Mucosa of rectum (tissue), 2 donors: ENCODE measurements around the gene SCFD2.

ENCODE experiments used
- H3K27ac ChIP-seq, 2 donors: one replicate each; pipeline ENCODE4 v1.7.0; 2013; ENCODE audit warnings: inconsistent platforms in 2 of 2, low read depth in 2 of 2, low read length in 2 of 2
- H3K27me3 ChIP-seq, 2 donors: one replicate each; pipeline ENCODE4 v1.7.0; 2013; ENCODE audit warnings: low read length in 2 of 2; ENCODE audit not compliant: control insufficient read depth in 2 of 2, insufficient read depth in 2 of 2
- H3K36me3 ChIP-seq, 2 donors: one replicate each; pipeline ENCODE4 v1.7.0; 2013; ENCODE audit warnings: low read length in 2 of 2; ENCODE audit not compliant: control insufficient read depth in 2 of 2, insufficient read depth in 2 of 2
- H3K4me1 ChIP-seq, 2 donors: one replicate each; pipeline ENCODE4 v1.7.0; 2013; ENCODE audit warnings: low read length in 2 of 2, mild to moderate bottlenecking in 1 of 2; ENCODE audit not compliant: control insufficient read depth in 2 of 2, insufficient read depth in 2 of 2
- H3K4me3 ChIP-seq, 2 donors: one replicate each; pipeline ENCODE4 v1.7.0; 2013; ENCODE audit warnings: low read length in 2 of 2
- H3K9ac ChIP-seq, 2 donors: one replicate each; pipeline ENCODE4 v1.7.0; 2013; ENCODE audit warnings: low read length in 2 of 2, low read depth in 1 of 2, mild to moderate bottlenecking in 1 of 2
- H3K9me3 ChIP-seq, 2 donors: one replicate each; pipeline ENCODE4 v1.7.0; 2013; ENCODE audit warnings: low read length in 2 of 2; ENCODE audit not compliant: control insufficient read depth in 2 of 2
- donor health status: healthy.
- donor health status: Normal muscosa, but diverticular disease.

SCFD2 gene

DNA sequence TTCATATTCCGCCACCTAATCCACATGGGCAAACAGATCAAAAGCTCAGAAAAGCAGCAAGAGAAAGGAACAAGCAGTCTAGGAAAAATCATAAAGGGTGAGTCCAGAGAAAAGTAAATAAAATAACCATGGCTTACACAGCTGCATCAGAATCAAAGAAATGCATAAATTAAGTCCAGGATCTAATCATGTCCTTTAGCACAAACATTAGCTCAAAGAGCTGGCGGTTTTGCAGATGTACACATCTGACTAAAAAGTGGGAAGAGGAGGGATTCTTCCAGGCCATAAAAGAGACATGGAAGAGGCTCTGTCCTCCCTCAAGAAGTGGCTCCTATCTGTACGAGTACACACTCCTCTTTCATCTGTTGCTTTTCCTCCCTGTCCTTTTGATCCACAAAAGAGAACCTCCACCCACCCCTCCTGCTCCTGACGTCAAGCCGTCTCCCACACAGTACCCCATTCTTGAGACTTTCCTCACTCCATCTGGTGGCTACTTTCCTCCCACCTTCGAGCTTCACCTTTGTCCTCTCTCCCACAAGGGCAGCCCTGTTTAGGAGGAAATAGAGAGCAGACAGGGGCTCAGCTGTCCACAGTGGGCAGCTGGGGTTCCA, 411.2 kb downstream of the SCFD2 start:
- H3K4me1 ChIP-seq: no peaks in the 10 kb centered on the region
- no peaks in the 10 kb centered on the region for H3K36me3 ChIP-seq
- H3K9me3 ChIP-seq: no peaks in the 10 kb centered on the region
- no peaks in the 10 kb centered on the region for H3K27me3 ChIP-seq
- H3K27ac ChIP-seq: no peak overlapping the region
- no peak overlapping the region for H3K9ac ChIP-seq
- no peak overlapping the region for H3K4me3 ChIP-seq

DNA sequence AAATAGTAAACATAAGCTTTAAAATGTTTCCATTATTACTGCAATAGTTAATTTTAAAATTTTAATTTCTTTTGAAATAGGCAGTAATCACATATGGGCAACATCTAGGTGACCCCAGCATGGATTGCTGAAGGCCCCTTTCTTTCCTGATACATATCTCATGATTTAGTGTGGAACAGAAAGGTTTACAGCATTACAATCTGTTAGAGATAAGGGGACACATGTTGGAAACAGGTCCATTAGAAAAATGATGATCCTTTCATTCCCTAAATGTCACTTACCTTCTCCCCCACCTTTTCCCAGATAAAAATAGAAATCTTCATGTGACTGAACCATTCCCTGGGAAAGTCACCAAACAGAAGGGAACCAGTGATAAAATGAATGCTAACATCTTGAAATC, 413.3 kb downstream of the SCFD2 start:
- Histone ChIP-seq H3K9ac (no peak overlapping the region), H3K4me1 (no peaks in the 10 kb centered on the region), H3K27ac (no peak overlapping the region), H3K36me3 (no peaks in the 10 kb centered on the region), H3K27me3 (no peaks in the 10 kb centered on the region), H3K9me3 (no peaks in the 10 kb centered on the region), H3K4me3 (no peak overlapping the region)

DNA sequence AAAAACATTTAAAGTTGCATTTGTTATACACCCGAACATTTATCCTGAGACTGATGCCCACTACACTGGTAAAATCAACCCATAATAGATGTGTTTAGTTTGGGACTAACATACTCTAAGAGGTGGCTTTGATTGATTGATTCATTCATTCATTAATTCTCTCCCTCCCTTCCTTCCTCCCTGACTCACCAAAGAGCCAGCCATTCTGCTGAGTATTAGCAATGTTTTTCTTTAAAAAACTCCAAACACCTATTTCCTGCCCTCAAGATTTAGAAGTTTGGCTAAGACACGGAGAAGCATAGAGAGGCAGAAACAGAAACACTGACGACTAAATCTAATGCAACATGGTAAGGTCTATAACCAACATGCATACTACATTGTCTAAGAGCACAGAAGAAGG, 414.8 kb downstream of the SCFD2 start:
- no peaks in the 10 kb centered on the region for H3K4me1 ChIP-seq
- no peak overlapping the region for H3K4me3 ChIP-seq
- no peak overlapping the region for H3K9ac ChIP-seq
- no peaks in the 10 kb centered on the region for H3K36me3 ChIP-seq
- no peaks in the 10 kb centered on the region for H3K27me3 ChIP-seq
- no peak overlapping the region for H3K27ac ChIP-seq
- no peaks in the 10 kb centered on the region for H3K9me3 ChIP-seq

DNA sequence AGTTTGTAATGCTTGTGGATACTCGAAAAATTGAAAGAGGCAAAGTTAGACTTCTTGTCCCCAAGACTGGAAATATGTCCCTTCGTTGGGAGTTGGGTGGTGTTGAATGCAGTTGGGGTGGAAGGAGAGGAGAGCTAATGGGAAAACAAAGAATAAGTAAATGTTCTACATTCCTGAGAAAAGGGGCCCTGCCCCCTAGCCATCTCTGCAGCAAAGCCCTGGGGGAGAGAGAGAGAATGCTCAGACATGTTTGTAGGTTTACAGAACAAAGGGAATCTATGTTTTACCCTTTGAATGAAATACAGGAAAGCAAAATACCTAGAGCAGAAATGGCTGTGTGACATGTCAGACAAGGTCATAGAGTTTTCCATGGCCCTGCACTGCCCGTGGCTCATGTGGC, 415.6 kb downstream of the SCFD2 start:
- Histone ChIP-seq H3K9me3 (no peaks in the 10 kb centered on the region), H3K9ac (no peak overlapping the region), H3K27ac (no peak overlapping the region), H3K4me3 (no peak overlapping the region), H3K27me3 (no peaks in the 10 kb centered on the region), H3K36me3 (no peaks in the 10 kb centered on the region), H3K4me1 (no peaks in the 10 kb centered on the region)

DNA sequence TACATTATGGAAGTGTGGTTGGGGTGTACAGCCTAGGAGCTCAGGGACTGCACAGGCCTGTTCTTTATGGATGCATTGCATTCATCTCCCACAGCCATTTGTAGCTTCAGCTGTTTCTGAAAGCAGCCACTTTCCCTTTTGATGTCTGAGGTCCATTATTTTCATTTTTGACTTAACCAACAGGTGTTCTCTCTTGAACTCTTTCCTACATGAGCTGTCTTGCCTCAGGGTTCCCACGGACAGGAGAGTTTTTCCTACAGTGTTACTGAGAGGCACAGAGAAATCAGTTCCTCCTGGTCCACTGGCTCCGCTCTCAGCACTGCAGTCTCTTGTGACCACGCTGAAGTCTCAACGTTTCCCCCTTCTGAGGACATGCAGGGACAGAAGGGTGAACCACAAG, 416.5 kb downstream of the SCFD2 start:
- no peaks in the 10 kb centered on the region for H3K27me3 ChIP-seq
- H3K27ac ChIP-seq: no peak overlapping the region
- no peaks in the 10 kb centered on the region for H3K36me3 ChIP-seq
- no peak overlapping the region for H3K9ac ChIP-seq
- no peaks in the 10 kb centered on the region for H3K4me1 ChIP-seq
- H3K4me3 ChIP-seq: no peak overlapping the region
- no peaks in the 10 kb centered on the region for H3K9me3 ChIP-seq

DNA sequence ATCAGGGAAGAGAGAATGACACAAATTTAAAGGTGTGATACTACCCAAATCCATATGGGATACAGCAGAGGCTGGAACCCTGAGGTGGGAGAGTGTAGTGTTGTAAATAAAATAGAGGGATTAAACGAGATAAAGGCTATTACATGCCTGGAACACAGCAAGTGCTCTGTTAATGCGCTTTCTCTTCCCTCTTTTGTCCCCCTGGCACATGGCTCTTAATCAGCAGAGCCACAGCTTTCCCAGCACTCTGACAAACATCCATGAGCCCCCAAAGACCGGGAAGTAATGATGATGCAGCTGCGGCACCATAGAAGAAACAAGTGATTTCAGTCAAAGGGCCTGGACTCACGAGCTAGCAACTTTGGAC, 417.8 kb downstream of the SCFD2 start:
- no peaks in the 10 kb centered on the region for H3K27me3 ChIP-seq
- H3K4me1 ChIP-seq: no peaks in the 10 kb centered on the region
- H3K4me3 ChIP-seq: no peak overlapping the region
- no peaks in the 10 kb centered on the region for H3K9me3 ChIP-seq
- no peak overlapping the region for H3K27ac ChIP-seq
- H3K9ac ChIP-seq: no peak overlapping the region
- no peaks in the 10 kb centered on the region for H3K36me3 ChIP-seq

DNA sequence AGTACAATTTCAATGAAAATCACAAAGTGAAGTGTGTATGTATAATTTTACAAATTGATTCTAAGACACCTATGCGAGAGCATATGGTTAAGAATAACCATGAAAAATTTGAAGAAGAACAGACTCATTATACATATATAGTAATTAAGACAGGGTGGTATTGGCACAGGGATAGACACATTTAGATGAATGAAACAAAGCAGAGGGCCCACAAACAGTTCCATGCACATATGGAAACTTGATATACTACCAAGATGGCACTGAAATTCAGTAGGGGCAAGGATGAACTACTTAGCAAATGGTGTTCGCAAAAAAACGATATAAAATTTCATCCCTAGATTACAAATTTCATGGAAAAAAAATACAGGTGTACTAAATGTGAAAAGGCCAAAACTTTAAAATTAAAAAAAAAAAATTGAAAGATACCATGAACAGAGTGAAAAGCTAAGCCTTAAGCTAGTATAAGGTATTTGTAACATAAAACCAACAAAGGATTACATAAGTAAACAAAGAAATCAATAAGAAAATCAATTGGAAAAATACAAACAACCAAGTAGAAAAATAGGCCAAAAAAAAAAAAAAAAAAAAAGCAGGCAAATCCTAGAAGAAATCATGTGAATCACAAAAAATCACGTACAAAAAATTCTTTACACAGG, 418.3 kb downstream of the SCFD2 start:
- Histone ChIP-seq H3K27ac (no peak overlapping the region), H3K4me1 (no peaks in the 10 kb centered on the region), H3K36me3 (no peaks in the 10 kb centered on the region), H3K9ac (no peak overlapping the region), H3K27me3 (no peaks in the 10 kb centered on the region), H3K4me3 (no peak overlapping the region), H3K9me3 (no peaks in the 10 kb centered on the region)

DNA sequence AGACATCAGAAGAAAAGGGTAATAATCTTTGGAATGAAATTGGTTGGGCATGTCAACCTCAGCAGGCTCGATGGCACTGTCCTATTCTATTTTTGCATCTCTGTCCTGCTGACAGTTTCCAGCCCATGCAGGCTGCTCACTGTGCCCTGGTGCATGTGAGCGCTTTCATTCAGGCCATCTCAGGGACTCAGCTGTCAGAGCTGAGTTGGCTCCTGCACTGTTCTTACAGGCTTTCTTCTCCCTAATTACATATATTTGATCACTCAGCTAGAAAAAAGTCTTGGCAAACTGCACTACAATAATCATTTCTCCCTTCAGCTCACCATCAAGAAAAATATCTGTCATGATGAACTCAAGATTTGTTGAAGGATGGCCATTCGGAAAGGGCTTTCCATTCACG, 419.0 kb downstream of the SCFD2 start:
- no peak overlapping the region for H3K4me3 ChIP-seq
- no peak overlapping the region for H3K27ac ChIP-seq
- no peaks in the 10 kb centered on the region for H3K4me1 ChIP-seq
- no peaks in the 10 kb centered on the region for H3K27me3 ChIP-seq
- H3K36me3 ChIP-seq: no peaks in the 10 kb centered on the region
- H3K9ac ChIP-seq: no peak overlapping the region
- no peaks in the 10 kb centered on the region for H3K9me3 ChIP-seq

DNA sequence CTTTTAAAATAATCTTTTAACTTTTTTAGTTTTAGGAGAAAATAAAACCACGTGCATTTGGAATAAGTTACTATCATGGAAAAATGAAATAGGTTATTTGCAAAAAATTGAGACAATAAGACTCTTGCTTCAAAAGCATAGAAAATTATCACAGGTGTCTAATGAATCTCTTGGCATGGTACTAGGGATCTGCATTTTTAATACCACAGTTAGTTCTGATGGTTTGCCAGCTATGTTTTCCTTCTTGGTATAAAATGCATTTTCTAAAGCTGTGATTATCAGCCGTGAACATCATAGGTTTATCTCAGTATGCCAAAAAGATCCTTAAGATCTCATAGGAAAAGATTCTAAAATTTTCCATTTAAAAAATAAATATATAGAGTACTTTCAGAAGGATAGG, 419.9 kb downstream of the SCFD2 start:
- no peaks in the 10 kb centered on the region for H3K9me3 ChIP-seq
- no peaks in the 10 kb centered on the region for H3K36me3 ChIP-seq
- no peaks in the 10 kb centered on the region for H3K27me3 ChIP-seq
- no peaks in the 10 kb centered on the region for H3K4me1 ChIP-seq
- no peak overlapping the region for H3K4me3 ChIP-seq
- H3K27ac ChIP-seq: no peak overlapping the region
- no peak overlapping the region for H3K9ac ChIP-seq

DNA sequence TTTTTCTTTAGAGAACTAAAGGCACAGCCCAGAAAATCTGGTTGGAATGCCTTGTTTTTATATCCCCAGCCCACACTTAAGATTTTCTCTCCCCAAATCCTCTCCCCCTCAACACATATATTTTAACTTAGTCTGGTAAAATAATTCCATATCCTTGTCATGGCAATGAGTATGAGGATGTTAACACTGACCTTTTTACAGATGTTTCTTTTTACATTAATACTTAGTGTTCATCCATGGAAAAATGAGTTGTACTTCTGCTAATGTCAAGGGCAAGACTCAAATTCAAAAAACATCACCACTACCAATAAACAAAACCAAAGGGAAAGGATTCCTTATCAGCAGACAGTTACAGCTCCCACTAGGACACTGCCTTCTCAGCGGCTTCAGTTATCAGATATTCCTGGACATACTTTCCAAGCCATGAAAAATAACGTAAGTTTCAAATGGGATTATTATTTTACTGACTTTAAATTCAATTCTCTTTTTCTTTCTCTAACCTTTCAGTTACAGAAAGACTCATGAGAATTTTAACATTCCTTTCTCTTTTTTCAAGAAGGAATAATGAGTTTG, 420.4 kb downstream of the SCFD2 start:
- Histone ChIP-seq H3K27ac (no peak overlapping the region), H3K9ac (no peak overlapping the region), H3K4me3 (no peak overlapping the region), H3K27me3 (no peaks in the 10 kb centered on the region), H3K36me3 (no peaks in the 10 kb centered on the region), H3K9me3 (no peaks in the 10 kb centered on the region), H3K4me1 (no peaks in the 10 kb centered on the region)
